GM12878 (cell line): ENCODE measurements around the gene BEND7. TPM values are rescaled to one million over a fixed set of nuclear protein-coding genes. Genes with fewer than 3 reads are reported as not detected.

Source experiments
- ATAC-seq: fragments of 200-7000 bp; cut with Tn5 transposase; 3 replicates; pipeline ENCODE4 v1.9.1; 2020; ENCODE audit warnings: mild to moderate bottlenecking, moderate library complexity
- BruUV-seq: library from RNA; stranded (reverse); fragments of 400-500 nt; replicated peaks from 2 replicates; lab custom pipeline; 2021; lab: Mats Ljungman, UMichigan
- CTCF ChIA-PET: fragments of 300-600 bp; sonication (Branson Sonifier 250); formaldehyde crosslinking; extraction: SDS; loops from one replicate; lab custom pipeline; 2021; ENCODE audit warnings: inconsistent platforms; lab: Yijun Ruan, JAX
- POLR2A ChIA-PET: fragments of 350-600 bp; formaldehyde crosslinking; extraction: SDS; loops from one replicate; lab custom pipeline; 2021; ENCODE audit warnings: inconsistent platforms; lab: Charles Lee
- RAD21 ChIA-PET: fragments of 300-600 bp; sonication (Branson Sonifier 250); formaldehyde crosslinking; loops from one replicate; lab custom pipeline; 2023; ENCODE audit warnings: antibody characterized with exemption; ENCODE audit not compliant: unreplicated experiment; lab: Charles Lee
- SMC1A ChIA-PET: fragments of 300-600 bp; sonication (Branson Sonifier 250); formaldehyde crosslinking; loops from one replicate; lab custom pipeline; 2023; ENCODE audit not compliant: unreplicated experiment, uncharacterized antibody; lab: Charles Lee
- DNase-seq: peaks from one replicate; pipeline ENCODE4 v3.0.0-alpha.2; 2011; ENCODE audit warnings: low read depth, low spot score
- FAIRE-seq: peaks from 3 replicates; lab custom pipeline; 2011; peaks lifted over from hg19 to GRCh38; lab: Jason Lieb, UNC
- H2AFZ ChIP-seq: 2 replicates; pipeline ENCODE4 v1.6.0; 2011; ENCODE audit warnings: low read depth, low read length, control low read depth; ENCODE audit not compliant: control insufficient read depth
- H3K27ac ChIP-seq: 2 replicates; pipeline ENCODE4 v1.5.1; 2011; ENCODE audit warnings: control low read depth; ENCODE audit not compliant: control insufficient read depth, insufficient read depth
- H3K27me3 ChIP-seq, 2 experiments: replicated peaks in 1 of 2; 2 replicates each; pipeline versions ENCODE4 v1.6.0 to v1.6.1; 2011; ENCODE audit warnings: low read length in 1 of 2; ENCODE audit not compliant: control insufficient read depth in 2 of 2, insufficient read depth in 2 of 2
- H3K36me3 ChIP-seq, 2 experiments: 2 replicates each; pipeline ENCODE4 v1.5.1; 2011; ENCODE audit warnings: low read length in 1 of 2; ENCODE audit not compliant: control insufficient read depth in 2 of 2, insufficient read depth in 2 of 2
- H3K4me1 ChIP-seq: 2 replicates; pipeline ENCODE4 v1.6.1; 2011; ENCODE audit warnings: mild to moderate bottlenecking, low read length, moderate library complexity, mixed read lengths; ENCODE audit not compliant: control insufficient read depth, insufficient read depth
- H3K4me2 ChIP-seq: 2 replicates; pipeline ENCODE4 v1.6.0; 2011; ENCODE audit warnings: control low read depth; ENCODE audit not compliant: control insufficient read depth, insufficient read depth
- H3K4me3 ChIP-seq: fragments of 200-600 bp; sonication (generic); 2 replicates; pipeline ENCODE4 v1.5.1; 2016
- H3K79me2 ChIP-seq: 2 replicates; pipeline ENCODE4 v1.6.0; 2011; ENCODE audit warnings: low read length; ENCODE audit not compliant: control insufficient read depth, insufficient read depth
- H3K9ac ChIP-seq: 2 replicates; pipeline ENCODE4 v1.8.0; 2011; ENCODE audit warnings: low read length, control low read depth, mixed read lengths; ENCODE audit not compliant: control insufficient read depth, insufficient read depth
- H3K9me3 ChIP-seq: replicated peaks from 3 replicates; pipeline ENCODE4 v1.5.1; 2011; ENCODE audit warnings: mild to moderate bottlenecking, low read length; ENCODE audit not compliant: control insufficient read depth, insufficient read depth
- H4K20me1 ChIP-seq: 2 replicates; pipeline ENCODE4 v1.6.0; 2011; ENCODE audit not compliant: control insufficient read depth, insufficient read depth
- BCLAF1 ChIP-seq: fragments of 450-650 bp; IDR thresholded peaks from 2 replicates; pipeline ENCODE4 v1.6.1; 2017; ENCODE audit warnings: antibody characterized with exemption, mild to moderate bottlenecking, moderate library complexity
- CBX5 ChIP-seq: sonication (generic); IDR thresholded peaks from 2 replicates; pipeline ENCODE4 v1.6.1; 2016; ENCODE audit warnings: low read depth, moderate library complexity, mild to moderate bottlenecking, inconsistent platforms
- EED ChIP-seq: sonication (generic); IDR thresholded peaks from 2 replicates; pipeline ENCODE4 v1.6.1; 2016; ENCODE audit warnings: antibody characterized with exemption, low read depth
- KAT2A ChIP-seq: conservative IDR thresholded peaks from 2 replicates; pipeline ENCODE4 v1.6.1; 2011; ENCODE audit warnings: low read depth, low read length; ENCODE audit not compliant: control insufficient read depth
- MYC ChIP-seq: IDR thresholded peaks from 2 replicates; pipeline ENCODE4 v1.6.1; 2011; ENCODE audit warnings: mild to moderate bottlenecking, low read length, moderate library complexity, inconsistent platforms; ENCODE audit not compliant: insufficient read depth, insufficient replicate concordance, insufficient read length, severe bottlenecking
- NFIC ChIP-seq: IDR thresholded peaks from 2 replicates; pipeline ENCODE4 v1.6.1; 2012; ENCODE audit warnings: low read depth, mild to moderate bottlenecking, inconsistent platforms, low read length, moderate library complexity
- NRF1 ChIP-seq: conservative IDR thresholded peaks from 2 replicates; pipeline ENCODE4 v1.6.1; 2011; ENCODE audit warnings: mild to moderate bottlenecking, low read depth, low read length, improper control_type of control experiment
- PAX8 ChIP-seq: fragments of 450-650 bp; IDR thresholded peaks from 2 replicates; pipeline ENCODE4 v1.6.1; 2017; ENCODE audit warnings: mild to moderate bottlenecking, moderate library complexity
- RELB ChIP-seq: fragments of 450-650 bp; IDR thresholded peaks from 2 replicates; pipeline ENCODE4 v1.6.1; 2017; ENCODE audit warnings: low read depth, mild to moderate bottlenecking, moderate library complexity
- TAF1 ChIP-seq: IDR thresholded peaks from 2 replicates; pipeline ENCODE4 v1.6.1; 2011; ENCODE audit warnings: mild to moderate bottlenecking, low read depth, low read length, borderline replicate concordance
- TARDBP ChIP-seq: IDR thresholded peaks from 2 replicates; pipeline ENCODE4 v1.6.1; 2016; ENCODE audit warnings: borderline replicate concordance
- ZBTB40 ChIP-seq: fragments of 450-650 bp; IDR thresholded peaks from 2 replicates; pipeline ENCODE4 v1.6.1; 2016; ENCODE audit warnings: mild to moderate bottlenecking, moderate library complexity, borderline replicate concordance
- ZNF384 ChIP-seq: IDR thresholded peaks from 2 replicates; pipeline ENCODE4 v1.6.1; 2012; ENCODE audit warnings: low read depth, mild to moderate bottlenecking, low read length, improper control_type of control experiment, borderline replicate concordance
- WGBS: methylation state at CpG from one replicate; pipeline ENCODE4 v1.1.6; 2016; ENCODE audit warnings: low lambda C conversion rate; ENCODE audit not compliant: insufficient replicate concordance, insufficient coverage; ENCODE audit errors: missing lambda C conversion rate; 5-methylcytosine and 5-hydroxymethylcytosine counted together
- in situ Hi-C: fragments of 300-500 bp; cut with MboI; formaldehyde crosslinking; loops from 9 replicates; pipeline ENCODE4 v1.14.3; 2018; ENCODE audit warnings: mixed read lengths
- intact Hi-C: fragments of 100-400 bp; cut with micrococcal nuclease; formaldehyde crosslinking; loops from one replicate; pipeline ENCODE4 v1.14.2; 2022; ENCODE audit not compliant: unreplicated experiment
- polyA plus RNA-seq, 11 experiments: library from polyadenylated mRNA; depleted of rRNA in 4 of 11; unstranded in 6 of 11; stranded (reverse) in 5 of 11; fragments of >200 nt; fragmentation: Nextera tagmentation in 4 of 11; fragmentation: Illumina TruSeq in 1 of 11; extraction: Ambion mirVana in 4 of 11; extraction: Trizol in 1 of 11; gene quantifications; 1 replicate in 1 of 11; 2 replicates in 10 of 11; pipeline versions ENCODE4 v1.2.1 to v1.2.3, GENCODE V29; 2011 to 2016; ENCODE audit warnings: inconsistent platforms in 2 of 11, missing spikeins in 2 of 11, low read depth in 1 of 11
- total RNA-seq, 4 experiments: library from RNA; depleted of rRNA in 3 of 4; stranded (reverse); fragments of >200 nt in 3 of 4; fragmentation: Illumina TruSeq in 1 of 4; extraction: Trizol in 1 of 4; gene quantifications; 2 replicates each; pipeline versions ENCODE4 v1.2.1 to v1.2.3, GENCODE V29; 2013 to 2021

Gene BEND7
- total and polyA plus RNA-seq, 10 of the 15 experiments (the other 5 are each of a cell fraction or from before 2014, with no cell fraction given), result not detected

- CTCF ChIA-PET, result no interaction called here
- BruUV-seq, result no TSS peak
- H3K4me3 ChIP-seq, result no peak overlapping the region
- POLR2A ChIA-PET, result no interaction called here
- H3K4me2 ChIP-seq, result no peak overlapping the region
- H3K36me3 ChIP-seq, result no peaks in the 10 kb centered on the region
- H3K27me3 ChIP-seq, result no peaks in the 10 kb centered on the region; a peak in 1 of 4 replicates
- H3K9me3 ChIP-seq, result no peaks in the 10 kb centered on the region
- DNase-seq (no peak), ATAC-seq (no peak), FAIRE-seq (no peak)
- intact Hi-C loops, result no loop called here
- no peak overlapping the region for H3K27ac ChIP-seq
- 32% methylated on average over 12 of the region's 12 CpGs for WGBS
- SMC1A ChIA-PET, result no interaction called here
- H3K4me1 ChIP-seq, result no peaks in the 10 kb centered on the region
- RAD21 ChIA-PET, result no interaction called here
- H2AFZ ChIP-seq, result no peak overlapping the region
- H3K79me2 ChIP-seq, result no peaks in the 10 kb centered on the region
- in situ Hi-C loops, result no loop called here
- H4K20me1 ChIP-seq, result no peaks in the 10 kb centered on the region
- H3K9ac ChIP-seq, result no peak overlapping the region
- no peak for TF ChIP-seq ZBTB40
- TF ChIP-seq EED, result no peak
- TF ChIP-seq KAT2A, result no peak
- no peak for TF ChIP-seq RELB
- no peak for TF ChIP-seq TARDBP
- TF ChIP-seq CBX5, result no peak
- TF ChIP-seq NFIC, result no peak
- no peak for TF ChIP-seq NRF1
- no peak for TF ChIP-seq TAF1
- no peak for TF ChIP-seq ZNF384
- no peak for TF ChIP-seq PAX8
- no peak for TF ChIP-seq MYC
- no peak for TF ChIP-seq BCLAF1
These were observed 23.6 kb downstream of the BEND7 start for GRCh38 chr10:13505052-13505680.
